CD14-positive monocyte (primary cell): ENCODE data around the gene SEMA7A. TPM values are rescaled to one million over a fixed set of nuclear protein-coding genes. Genes with fewer than 3 reads are reported as not detected.

Experiments used
- DNase-seq, 3 donors: peaks; one replicate each; pipeline ENCODE4 v3.0.0-alpha.2; 2011 to 2022
- H2AFZ ChIP-seq: 2 replicates; pipeline ENCODE4 v1.6.0; 2012; ENCODE audit warnings: mild to moderate bottlenecking, low read depth, low read length, inconsistent platforms; ENCODE audit not compliant: insufficient read depth, poor library complexity, severe bottlenecking
- H3K27ac ChIP-seq, 2 donors: 1 replicate in 1 of 2; 2 replicates in 1 of 2; pipeline ENCODE4 v1.5.1; 2012 to 2013; ENCODE audit warnings: low read length in 2 of 2, control low read depth in 1 of 2, inconsistent platforms in 1 of 2, low read depth in 1 of 2, mild to moderate bottlenecking in 1 of 2
- H3K27me3 ChIP-seq, 2 donors: one replicate each; pipeline versions ENCODE4 v1.6.0 to v1.6.1; 2011 to 2013; ENCODE audit warnings: low read length in 2 of 2; ENCODE audit not compliant: control insufficient read depth in 2 of 2, insufficient read depth in 2 of 2
- H3K36me3 ChIP-seq, 2 donors: replicated peaks in 1 of 2; 1 replicate in 1 of 2; 2 replicates in 1 of 2; pipeline versions ENCODE4 v1.5.1 to v1.6.1; 2012 to 2013; ENCODE audit warnings: low read length in 2 of 2, control low read depth in 1 of 2, inconsistent platforms in 1 of 2, mild to moderate bottlenecking in 1 of 2; ENCODE audit not compliant: insufficient read depth in 2 of 2, control insufficient read depth in 1 of 2
- H3K4me1 ChIP-seq, 2 donors: 1 replicate in 1 of 2; 2 replicates in 1 of 2; pipeline versions ENCODE4 v1.5.1 to v1.6.1; 2012 to 2013; ENCODE audit warnings: low read length in 2 of 2, control low read depth in 1 of 2, inconsistent platforms in 1 of 2, mild to moderate bottlenecking in 1 of 2, moderate library complexity in 1 of 2; ENCODE audit not compliant: insufficient read depth in 2 of 2, control insufficient read depth in 1 of 2
- H3K4me2 ChIP-seq: replicated peaks from 2 replicates; pipeline ENCODE3; 2012; ENCODE audit warnings: low read length, moderate library complexity, mild to moderate bottlenecking; ENCODE audit not compliant: poor library complexity, severe bottlenecking; ENCODE audit errors: extremely low read depth
- H3K4me3 ChIP-seq, 3 experiments: fragments of 200-600 bp in 1 of 3; sonication (generic) in 1 of 3; replicated peaks in 1 of 3; 1 replicate in 2 of 3; 2 replicates in 1 of 3; pipeline ENCODE4 v1.5.1; 2011 to 2013; ENCODE audit warnings: low read length in 3 of 3, mild to moderate bottlenecking in 3 of 3, control low read depth in 2 of 3, low read depth in 2 of 3, inconsistent platforms in 1 of 3, moderate library complexity in 1 of 3
- H3K79me2 ChIP-seq: 2 replicates; pipeline ENCODE4 v1.6.0; 2012; ENCODE audit warnings: mild to moderate bottlenecking, control low read depth, inconsistent platforms, low read length, moderate library complexity; ENCODE audit not compliant: insufficient read depth
- H3K9ac ChIP-seq: 2 replicates; pipeline ENCODE4 v1.6.0; 2017; ENCODE audit warnings: low read length, mild to moderate bottlenecking; ENCODE audit not compliant: insufficient read depth, poor library complexity, severe bottlenecking
- H3K9me3 ChIP-seq, 2 donors: replicated peaks in 1 of 2; 1 replicate in 1 of 2; 2 replicates in 1 of 2; pipeline versions ENCODE4 v1.5.1 to v1.6.1; 2012 to 2013; ENCODE audit warnings: low read length in 2 of 2, control low read depth in 1 of 2; ENCODE audit not compliant: control insufficient read depth in 1 of 2, insufficient read depth in 1 of 2
- H4K20me1 ChIP-seq: 2 replicates; pipeline ENCODE4 v1.6.0; 2012; ENCODE audit warnings: mild to moderate bottlenecking, low read length, control low read depth, moderate library complexity; ENCODE audit not compliant: insufficient read depth
- H3K27ac Mint-ChIP-seq, 7 donors: one replicate each; pipeline ENCODE4 v1.8.0; 2020; ENCODE audit warnings: mild to moderate bottlenecking in 7 of 7, mixed read lengths in 7 of 7, moderate library complexity in 6 of 7, inconsistent platforms in 2 of 7
- H3K27me3 Mint-ChIP-seq, 3 donors: one replicate each; pipeline ENCODE4 v1.8.0; 2021 to 2022; ENCODE audit warnings: low read depth in 3 of 3, mild to moderate bottlenecking in 3 of 3, mixed read lengths in 3 of 3, moderate library complexity in 3 of 3, inconsistent platforms in 1 of 3
- H3K36me3 Mint-ChIP-seq, 2 donors: one replicate each; pipeline ENCODE4 v1.8.0; 2020; ENCODE audit warnings: mixed read lengths in 2 of 2, inconsistent platforms in 1 of 2, mild to moderate bottlenecking in 1 of 2
- H3K4me1 Mint-ChIP-seq: one replicate; pipeline ENCODE4 v1.8.0; 2020; ENCODE audit warnings: mild to moderate bottlenecking, mixed read lengths
- H3K4me3 Mint-ChIP-seq, 2 donors: one replicate each; pipeline ENCODE4 v1.8.0; 2020; ENCODE audit warnings: mild to moderate bottlenecking in 2 of 2, mixed read lengths in 2 of 2, moderate library complexity in 1 of 2
- H3K9me3 Mint-ChIP-seq, 7 donors: one replicate each; pipeline ENCODE4 v1.8.0; 2020 to 2022; ENCODE audit warnings: mixed read lengths in 7 of 7, mild to moderate bottlenecking in 6 of 7, moderate library complexity in 6 of 7, inconsistent platforms in 2 of 7
- WGBS: methylation state at CpG from one replicate; pipeline ENCODE4 v1.1.5; 2013; ENCODE audit warnings: missing lambda C conversion rate; ENCODE audit not compliant: insufficient coverage; 5-methylcytosine and 5-hydroxymethylcytosine counted together
- intact Hi-C, 2 donors: fragments of 100-400 bp; cut with micrococcal nuclease; formaldehyde crosslinking; loops; one replicate each; pipeline versions ENCODE4 v1.15.0 to v1.15.1; 2023
- polyA plus RNA-seq, 3 donors: library from polyadenylated mRNA; depleted of rRNA in 1 of 3; unstranded in 2 of 3; stranded (reverse) in 1 of 3; fragments of 300-500 nt in 2 of 3; fragments of >200 nt in 1 of 3; fragmentation: Illumina TruSeq in 2 of 3; gene quantifications; 1 replicate in 2 of 3; 2 replicates in 1 of 3; pipeline ENCODE4 v1.2.3, GENCODE V29; 2012 to 2021
- TF ChIP-seq, protein P1 (sequence below): fragments of 200-600 bp; IDR thresholded peaks from one replicate; pipeline ENCODE4 v1.8.0; 2022; ENCODE audit warnings: antibody characterized with exemption, mild to moderate bottlenecking

Gene SEMA7A
- polyA plus RNA-seq, 3 donors: 0.04 to 4.8 (median 0.15) TPM

- H3K27ac Mint-ChIP-seq: no peak overlapping the region
- Histone ChIP-seq H3K27me3 (no peaks in the 10 kb centered on the region), H3K36me3 (no peaks in the 10 kb centered on the region), H3K4me2 (no peak overlapping the region), H4K20me1 (no peaks in the 10 kb centered on the region), H3K4me1 (peaks cover 10 to 11% of the 10 kb centered on the region in 2 donors), H3K9ac (no peak overlapping the region), H3K27ac (no peak overlapping the region), H3K4me3 (no peak overlapping the region), H3K9me3 (no peaks in the 10 kb centered on the region), H2AFZ (no peak overlapping the region), H3K79me2 (no peaks in the 10 kb centered on the region)
- 100% methylated on average over 1 of the region's 2 CpGs for WGBS
- DNase-seq: no peak
- peaks cover 0 to 2% (median 0%) of the 10 kb centered on the region in 7 donors for H3K9me3 Mint-ChIP-seq
- H3K4me3 Mint-ChIP-seq: no peak overlapping the region
- intact Hi-C loops: no loop called here
- TF ChIP-seq, protein P1, sequence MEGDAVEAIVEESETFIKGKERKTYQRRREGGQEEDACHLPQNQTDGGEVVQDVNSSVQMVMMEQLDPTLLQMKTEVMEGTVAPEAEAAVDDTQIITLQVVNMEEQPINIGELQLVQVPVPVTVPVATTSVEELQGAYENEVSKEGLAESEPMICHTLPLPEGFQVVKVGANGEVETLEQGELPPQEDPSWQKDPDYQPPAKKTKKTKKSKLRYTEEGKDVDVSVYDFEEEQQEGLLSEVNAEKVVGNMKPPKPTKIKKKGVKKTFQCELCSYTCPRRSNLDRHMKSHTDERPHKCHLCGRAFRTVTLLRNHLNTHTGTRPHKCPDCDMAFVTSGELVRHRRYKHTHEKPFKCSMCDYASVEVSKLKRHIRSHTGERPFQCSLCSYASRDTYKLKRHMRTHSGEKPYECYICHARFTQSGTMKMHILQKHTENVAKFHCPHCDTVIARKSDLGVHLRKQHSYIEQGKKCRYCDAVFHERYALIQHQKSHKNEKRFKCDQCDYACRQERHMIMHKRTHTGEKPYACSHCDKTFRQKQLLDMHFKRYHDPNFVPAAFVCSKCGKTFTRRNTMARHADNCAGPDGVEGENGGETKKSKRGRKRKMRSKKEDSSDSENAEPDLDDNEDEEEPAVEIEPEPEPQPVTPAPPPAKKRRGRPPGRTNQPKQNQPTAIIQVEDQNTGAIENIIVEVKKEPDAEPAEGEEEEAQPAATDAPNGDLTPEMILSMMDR: no peak
- H3K36me3 Mint-ChIP-seq: no peaks in the 10 kb centered on the region
- H3K27me3 Mint-ChIP-seq: peaks cover 2 to 8% (median 6%) of the 10 kb centered on the region in 3 donors
- peaks cover 11% of the 10 kb centered on the region for H3K4me1 Mint-ChIP-seq
These were observed 25.4 kb downstream of the SEMA7A start for GRCh38 chr15:74408385-74408784.

GRCh38 chr15:74406992-74407705 is 26.6 kb downstream of the SEMA7A start:
- Histone ChIP-seq H3K4me1 (peaks cover 21 to 24% of the 10 kb centered on the region in 2 donors), H3K27ac (no peak overlapping the region), H3K9ac (no peak overlapping the region), H3K4me2 (no peak overlapping the region), H2AFZ (no peak overlapping the region), H3K9me3 (no peaks in the 10 kb centered on the region), H3K27me3 (no peaks in the 10 kb centered on the region), H3K79me2 (no peaks in the 10 kb centered on the region), H3K4me3 (no peak overlapping the region), H4K20me1 (no peaks in the 10 kb centered on the region), H3K36me3 (no peaks in the 10 kb centered on the region)
- intact Hi-C loops: no loop called here
- H3K4me3 Mint-ChIP-seq: no peak overlapping the region
- H3K27me3 Mint-ChIP-seq: peaks cover 4 to 8% (median 7%) of the 10 kb centered on the region in 3 donors
- H3K36me3 Mint-ChIP-seq: no peaks in the 10 kb centered on the region
- H3K4me1 Mint-ChIP-seq: peaks cover 24% of the 10 kb centered on the region
- no peak for DNase-seq
- no peak overlapping the region for H3K27ac Mint-ChIP-seq
- 87% methylated on average over 6 of the region's 12 CpGs for WGBS
- TF ChIP-seq, protein P1: no peak
- peaks cover 0 to 2% (median 0%) of the 10 kb centered on the region in 7 donors for H3K9me3 Mint-ChIP-seq
